ENCODE measurements around the gene IL13.
"Not testable (repeated sequence)": the region's sequence is repeated elsewhere in the genome, so short reads cannot be mapped to it uniquely, and the experiment has no call there.

IL13 gene

GRCh38 chr5:132688536-132689339, 30.8 kb downstream of the IL13 start:
- no peak for FAIRE-seq
- no peak for DNase-seq (ENCODE audit: low spot score)

GRCh38 chr5:132689513-132689912, 31.5 kb downstream of the IL13 start:
- DNase-seq (ENCODE audit: low spot score): no peak
- no peak for FAIRE-seq

GRCh38 chr5:132690156-132690555, 32.2 kb downstream of the IL13 start:
- FAIRE-seq: no peak

GRCh38 chr5:132691755-132692631, 34.0 kb downstream of the IL13 start:
- DNase-seq (ENCODE audit: low spot score); FAIRE-seq: not testable (repeated sequence)

More at GRCh38 chr5:132690156-132690555, 32.2 kb downstream of the IL13 start:
- DNase-seq (ENCODE audit: low spot score): no peak

GRCh38 chr5:132692632-132692967, 34.6 kb downstream of the IL13 start:
- FAIRE-seq: no peak
- no peak for DNase-seq (ENCODE audit: low spot score)

GRCh38 chr5:132695956-132696355, 38.0 kb downstream of the IL13 start:
- FAIRE-seq: no peak
- no peak for DNase-seq (ENCODE audit: low spot score)

GRCh38 chr5:132704875-132705274, 46.9 kb downstream of the IL13 start:
- peak; percentile 69 for FAIRE-seq
- DNase-seq (ENCODE audit: low spot score): no peak

GRCh38 chr5:132708645-132709044, 50.7 kb downstream of the IL13 start:
- FAIRE-seq: no peak
- no peak for DNase-seq (ENCODE audit: low spot score)

Data from RCC 7860 (cell line).